H1 (cell line): ENCODE data around the gene PGAP3. TPM values are rescaled to one million over a fixed set of nuclear protein-coding genes. Genes with fewer than 3 reads are reported as not detected.

Experiments
- CTCF ChIA-PET: fragments of 300-600 bp; sonication (Branson Sonifier 250); formaldehyde crosslinking; loops from one replicate; lab custom pipeline; 2021; ENCODE audit not compliant: partially characterized antibody; lab: Charles Lee
- POLR2A ChIA-PET: fragments of 300-600 bp; sonication (Branson Sonifier 250); formaldehyde crosslinking; loops from one replicate; lab custom pipeline; 2021; ENCODE audit warnings: inconsistent platforms; ENCODE audit not compliant: partially characterized antibody; lab: Charles Lee
- DNase-seq, 2 experiments: peaks; one replicate each; pipeline versions ENCODE4 v3.0.0 to v3.0.0-alpha.2; 2010 to 2022; ENCODE audit warnings: low spot score in 2 of 2, low read depth in 1 of 2, mixed read lengths in 1 of 2
- FAIRE-seq: peaks from 2 replicates; lab custom pipeline; 2011; peaks lifted over from hg19 to GRCh38; lab: Jason Lieb, UNC
- H2AFZ ChIP-seq: 2 replicates; pipeline ENCODE4 v1.8.1; 2012; ENCODE audit warnings: low read length, inconsistent platforms
- H2AK5ac ChIP-seq: 2 replicates; pipeline ENCODE4 v1.6.1; 2013; ENCODE audit warnings: low read depth, low read length
- H2BK120ac ChIP-seq: replicated peaks from 2 replicates; pipeline ENCODE3; 2013; ENCODE audit warnings: low read depth, low read length, inconsistent platforms
- H2BK12ac ChIP-seq: 2 replicates; pipeline ENCODE4 v1.6.1; 2013; ENCODE audit warnings: low read depth, low read length
- H2BK15ac ChIP-seq: 2 replicates; pipeline ENCODE4 v1.6.1; 2013; ENCODE audit warnings: low read length
- H2BK20ac ChIP-seq: 2 replicates; pipeline ENCODE4 v1.6.1; 2013; ENCODE audit warnings: low read length
- H2BK5ac ChIP-seq: 2 replicates; pipeline ENCODE4 v1.6.1; 2013; ENCODE audit warnings: low read depth, low read length
- H3K14ac ChIP-seq: 2 replicates; pipeline ENCODE4 v1.6.1; 2013; ENCODE audit warnings: inconsistent platforms; ENCODE audit not compliant: insufficient read length
- H3K18ac ChIP-seq: 2 replicates; pipeline ENCODE4 v1.6.1; 2013; ENCODE audit warnings: low read length; ENCODE audit errors: extremely low read depth
- H3K23ac ChIP-seq: 2 replicates; pipeline ENCODE4 v1.6.1; 2013; ENCODE audit warnings: inconsistent platforms; ENCODE audit not compliant: insufficient read length
- H3K23me2 ChIP-seq: 2 replicates; pipeline ENCODE4 v1.6.1; 2013; ENCODE audit warnings: low read depth, low read length
- H3K27ac ChIP-seq: 2 replicates; pipeline ENCODE4 v1.6.1; 2011; ENCODE audit warnings: low read depth, low read length, inconsistent platforms
- H3K27me3 ChIP-seq, 4 experiments: replicated peaks in 1 of 4; 1 replicate in 1 of 4; 2 replicates in 3 of 4; pipeline versions ENCODE4 v1.6.1 to v1.8.1; 2011 to 2013; ENCODE audit warnings: low read length in 3 of 4, mild to moderate bottlenecking in 3 of 4, inconsistent platforms in 2 of 4, mixed read lengths in 2 of 4, moderate library complexity in 1 of 4; ENCODE audit not compliant: control insufficient read depth in 3 of 4, insufficient read depth in 3 of 4; ENCODE audit errors: extremely low read depth in 1 of 4
- H3K36me3 ChIP-seq, 4 experiments: 2 replicates each; pipeline versions ENCODE4 v1.6.1 to v1.8.1; 2011 to 2013; ENCODE audit warnings: mild to moderate bottlenecking in 4 of 4, low read length in 3 of 4, moderate library complexity in 2 of 4, control low read depth in 1 of 4, inconsistent platforms in 1 of 4; ENCODE audit not compliant: insufficient read depth in 4 of 4, control insufficient read depth in 2 of 4
- H3K4ac ChIP-seq: replicated peaks from 2 replicates; pipeline ENCODE3; 2013; ENCODE audit warnings: low read length, low read depth, mixed read lengths, inconsistent platforms; ENCODE audit not compliant: insufficient read length
- H3K4me1 ChIP-seq, 4 experiments: replicated peaks in 1 of 4; 1 replicate in 1 of 4; 2 replicates in 3 of 4; pipeline versions ENCODE4 v1.6.1 to v1.8.1; 2011 to 2013; ENCODE audit warnings: low read length in 3 of 4, inconsistent platforms in 2 of 4, mixed read lengths in 1 of 4; ENCODE audit not compliant: insufficient read depth in 4 of 4, control insufficient read depth in 3 of 4
- H3K4me2 ChIP-seq, 2 experiments: 2 replicates each; pipeline versions ENCODE4 v1.6.1 to v1.8.1; 2011 to 2013; ENCODE audit warnings: low read depth in 2 of 2, low read length in 2 of 2, control low read depth in 1 of 2, inconsistent platforms in 1 of 2, mild to moderate bottlenecking in 1 of 2; ENCODE audit not compliant: insufficient read depth in 1 of 2
- H3K4me3 ChIP-seq, 4 experiments: fragments of 200-600, 300-600 bp in 1 of 4; sonication (generic), shearing (Covaris generic), sonication (Bioruptor Twin) in 1 of 4; 2 replicates each; pipeline versions ENCODE4 v1.5.1 to v1.8.1; 2011 to 2016; ENCODE audit warnings: low read length in 4 of 4, low read depth in 3 of 4, control low read depth in 2 of 4, inconsistent platforms in 2 of 4, mild to moderate bottlenecking in 2 of 4, mixed read lengths in 1 of 4, moderate library complexity in 1 of 4; ENCODE audit not compliant: insufficient read depth in 2 of 4; ENCODE audit errors: extremely low read depth in 1 of 4
- H3K56ac ChIP-seq: replicated peaks from 2 replicates; pipeline ENCODE3; 2013; ENCODE audit warnings: low read depth, mild to moderate bottlenecking, mixed read lengths, low read length, inconsistent platforms; ENCODE audit not compliant: insufficient read length
- H3K79me1 ChIP-seq: 2 replicates; pipeline ENCODE4 v1.6.1; 2013; ENCODE audit warnings: low read depth, low read length, control low read depth
- H3K79me2 ChIP-seq, 2 experiments: 2 replicates each; pipeline versions ENCODE4 v1.6.1 to v1.8.1; 2012 to 2013; ENCODE audit warnings: low read length in 2 of 2, mild to moderate bottlenecking in 2 of 2, inconsistent platforms in 1 of 2; ENCODE audit not compliant: insufficient read depth in 2 of 2, control insufficient read depth in 1 of 2
- H3K9ac ChIP-seq, 4 experiments: replicated peaks in 1 of 4; 1 replicate in 1 of 4; 2 replicates in 3 of 4; pipeline versions ENCODE4 v1.6.1 to v1.8.1; 2011 to 2013; ENCODE audit warnings: low read depth in 3 of 4, low read length in 3 of 4, control low read depth in 2 of 4, mild to moderate bottlenecking in 2 of 4, moderate library complexity in 2 of 4, inconsistent platforms in 1 of 4; ENCODE audit errors: extremely low read depth in 1 of 4
- H3K9me3 ChIP-seq, 2 experiments: 2 replicates each; pipeline versions ENCODE4 v1.6.1 to v1.8.1; 2012 to 2013; ENCODE audit warnings: mild to moderate bottlenecking in 2 of 2, moderate library complexity in 2 of 2, control low read depth in 1 of 2, inconsistent platforms in 1 of 2, low read depth in 1 of 2, low read length in 1 of 2, mixed read lengths in 1 of 2; ENCODE audit not compliant: insufficient read depth in 2 of 2
- H4K20me1 ChIP-seq, 2 experiments: replicated peaks in 1 of 2; 2 replicates each; pipeline versions ENCODE3 to v1.8.1; 2011 to 2013; ENCODE audit warnings: inconsistent platforms in 2 of 2, low read length in 2 of 2, mild to moderate bottlenecking in 1 of 2; ENCODE audit not compliant: insufficient read depth in 2 of 2, control insufficient read depth in 1 of 2
- H4K5ac ChIP-seq: 2 replicates; pipeline ENCODE4 v1.6.1; 2013; ENCODE audit warnings: low read length, low read depth, mixed read lengths, inconsistent platforms; ENCODE audit not compliant: insufficient read length
- H4K8ac ChIP-seq: 2 replicates; pipeline ENCODE4 v1.8.0; 2013; ENCODE audit warnings: mild to moderate bottlenecking, moderate library complexity, low read length, inconsistent platforms; ENCODE audit not compliant: insufficient read depth; ENCODE audit errors: extremely low read depth
- H4K91ac ChIP-seq: replicated peaks from 2 replicates; pipeline ENCODE3; 2013; ENCODE audit warnings: low read length, mixed read lengths, inconsistent platforms; ENCODE audit not compliant: insufficient read length
- CTBP2 ChIP-seq: IDR thresholded peaks from 2 replicates; pipeline ENCODE4 v1.7.0; 2011; ENCODE audit warnings: borderline replicate concordance, mild to moderate bottlenecking, moderate library complexity, mixed read lengths, low read length; ENCODE audit not compliant: insufficient read depth, insufficient read length
- TAF7 ChIP-seq: optimal IDR thresholded peaks from 2 replicates; pipeline ENCODE3; 2011; ENCODE audit warnings: low read depth, mild to moderate bottlenecking, inconsistent platforms, low read length, moderate library complexity, borderline replicate concordance
- WGBS, 2 experiments: shearing (Covaris generic) in 1 of 2; methylation state at CpG; one replicate each; pipeline versions ENCODE4 v1.1.6 to v1.1.7; 2013 to 2015; ENCODE audit warnings: low lambda C conversion rate in 2 of 2, mixed read lengths in 2 of 2, inconsistent platforms in 1 of 2, low coverage in 1 of 2, missing lambda C conversion rate in 1 of 2; ENCODE audit not compliant: insufficient replicate concordance in 2 of 2, insufficient coverage in 1 of 2, insufficient read length in 1 of 2; ENCODE audit errors: extremely low coverage in 1 of 2, missing lambda C conversion rate in 1 of 2; 5-methylcytosine and 5-hydroxymethylcytosine counted together
- polyA plus RNA-seq, 7 experiments: library from polyadenylated mRNA; depleted of rRNA in 3 of 7; stranded (reverse) in 5 of 7; unstranded in 2 of 7; fragments of >200 nt in 5 of 7; fragments of 200-250 nt in 2 of 7; gene quantifications; 1 replicate in 5 of 7; 2 replicates in 1 of 7; 4 replicates in 1 of 7; pipeline versions ENCODE4 v1.2.1 to v1.2.3, GENCODE V29; 2011 to 2013; ENCODE audit warnings: missing spikeins in 2 of 7, mixed read lengths in 2 of 7
- total RNA-seq: library from RNA; stranded (reverse); fragmentation: NEBNext Ultra II Directional; extraction: Animal tissue kit (Norgen Biotek cat#: 25700); gene quantifications from 2 replicates; pipeline ENCODE4 v1.2.1, GENCODE V29; 2021

The PGAP3 gene
- total and polyA plus RNA-seq, 2 of the 8 experiments (the other 6 are each of a cell fraction or from before 2014, with no cell fraction given) = 21.0 to 30.7 TPM

DNA sequence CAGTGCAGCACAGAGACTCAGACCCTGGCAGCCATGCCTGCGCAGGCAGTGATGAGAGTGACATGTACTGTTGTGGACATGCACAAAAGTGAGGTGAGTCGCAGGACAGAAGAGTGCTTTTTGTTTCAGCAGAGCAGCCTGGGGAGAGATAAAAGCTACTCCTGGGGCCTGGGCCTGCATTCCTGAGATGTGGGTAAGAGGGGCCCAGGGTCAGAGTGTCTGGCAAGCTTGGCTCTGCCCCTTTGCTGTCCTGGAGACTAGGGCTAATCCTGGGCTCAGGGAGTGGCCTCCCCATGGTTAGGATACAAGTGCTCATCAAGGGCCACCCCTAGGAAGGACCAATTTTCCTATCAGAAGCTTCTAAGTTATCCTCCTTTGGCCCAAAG is 7.2 kb upstream of the PGAP3 start:
- Histone ChIP-seq H3K56ac (peak overlapping the region; percentile 85), H3K27me3 (no peaks in the 10 kb centered on the region), H3K4me2 (peak overlapping the region; percentile 7 to 20; a peak in 3 of 4 replicates), H4K91ac (peak overlapping the region; percentile 67), H2BK20ac (peak overlapping the region; percentile 1), H3K23ac (no peak overlapping the region), H2AK5ac (peak overlapping the region; percentile 54; the same call in 1 of the 2 replicates), H3K4me1 (peaks cover 18 to 30% (median 21%) of the 10 kb centered on the region in 4 experiments), H3K14ac (no peak overlapping the region), H3K79me2 (peaks cover 0 to 21% of the 10 kb centered on the region in 2 experiments; a peak in 2 of 4 replicates), H2BK15ac (peak overlapping the region; percentile 77; the same call in 1 of the 2 replicates), H2BK120ac (peak overlapping the region; percentile 27), H3K18ac (peak overlapping the region; percentile 89; the same call in 1 of the 2 replicates), H2BK12ac (peak overlapping the region; percentile 86; the same call in 1 of the 2 replicates), H4K5ac (peak overlapping the region; percentile 67), H3K79me1 (peaks cover 2% of the 10 kb centered on the region; the same call in 1 of the 2 replicates), H4K8ac (no peak overlapping the region), H3K9me3 (no peaks in the 10 kb centered on the region), H3K9ac (peak overlapping the region in 1 of 4 experiments; percentile 33; a peak in 1 of 7 replicates), H3K4ac (peak overlapping the region; percentile 54), H4K20me1 (no peaks in the 10 kb centered on the region), H3K23me2 (peaks cover 4% of the 10 kb centered on the region; the same call in 1 of the 2 replicates), H3K4me3 (no peak overlapping the region), H3K36me3 (no peaks in the 10 kb centered on the region), H2BK5ac (peak overlapping the region; percentile 95), H3K27ac (peak overlapping the region; percentile 87; the same call in 1 of the 2 replicates), H2AFZ (no peak overlapping the region)
- FAIRE-seq (no peak), DNase-seq (no peak)
- ChIA-PET POLR2A (interaction anchor here (0.7 to 38.1 kb wide), 8 partner anchors 12 to 62 kb away, joined by 3 to 708 read pairs (median 4); partner anchors contain the start of genes PGAP3, PNMT and TCAP), CTCF (interaction anchor here (0.6 to 52.4 kb wide), 12 partner anchors 11 to 1022 kb away, joined by 3 to 1885 read pairs (median 4); partner anchors contain the start of genes MIEN1, PPP1R1B and STARD3)
- WGBS, 2 experiments = 52% methylated on average over 2 of the region's 2 CpGs; no CpG with 5 or more reads in 1 of the 2 experiments
- TF ChIP-seq TAF7 (no peak), CTBP2 (peak; percentile 17)
